Measurements from ENCODE around the gene KIF6. TPM values are rescaled to one million over a fixed set of nuclear protein-coding genes. Genes with fewer than 3 reads are reported as not detected.

KIF6 gene
- 0.16 and 1.3 TPM in 2 replicates for total RNA-seq

DNA sequence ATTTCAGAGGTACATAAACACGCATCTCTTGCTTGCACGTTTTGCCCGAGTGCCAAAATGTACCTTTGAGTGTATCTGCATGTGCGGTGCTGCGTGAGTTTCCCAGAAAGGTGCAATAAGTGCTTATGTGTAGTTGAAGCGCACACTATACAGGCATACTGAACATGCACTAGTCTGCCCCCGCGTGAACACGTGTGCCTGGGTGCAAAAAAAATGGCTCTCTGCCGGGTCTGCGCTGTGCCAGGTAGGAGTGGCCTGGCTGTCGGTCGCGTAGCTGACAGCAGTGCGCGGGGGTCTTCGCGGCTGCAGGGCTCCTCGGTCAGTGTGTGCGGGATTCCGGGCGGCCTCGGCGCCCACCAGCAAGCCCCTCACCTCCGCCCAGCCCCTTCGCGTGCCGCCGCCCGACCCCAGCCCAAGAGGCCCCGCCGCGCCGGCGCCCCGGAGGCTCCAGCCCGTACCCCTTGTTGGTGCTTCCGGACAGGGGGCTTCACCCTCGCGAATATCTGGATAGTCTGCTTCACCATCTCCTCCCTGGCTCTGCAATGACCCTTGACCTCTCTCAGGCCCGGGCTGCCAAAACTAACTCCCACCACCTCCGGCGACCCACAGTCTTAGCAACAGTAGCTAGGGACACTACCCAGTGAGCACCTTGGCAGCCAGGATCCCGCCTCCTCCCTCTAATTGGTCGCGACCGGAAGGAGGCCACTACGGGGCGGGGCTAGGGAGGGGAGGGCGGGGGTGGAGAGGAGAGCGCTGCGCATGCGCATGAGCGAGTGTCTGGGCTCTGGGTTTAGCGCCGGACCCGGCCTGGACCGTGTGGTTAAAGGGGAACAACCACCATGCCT is at the start of gene KIF6:
TSS of gene KIF6 (minus strand) at position 622 of the 845 bp plus-strand sequence. CDS start at position 524, 98 bp downstream.

GRCh38 chr6:39322306-39322850 is 402.8 kb downstream of the KIF6 start, which contains the start of gene KCNK16:
Gene KCNK16 (minus strand): TSS chr6:39322702. CDS start chr6:39322540, 162 bp downstream.

GRCh38 chr6:39314273-39314795 is 410.9 kb downstream of the KIF6 start, which contains the start of gene KCNK17:
Gene KCNK17 (minus strand): TSS chr6:39314419. CDS start chr6:39314320, 99 bp downstream.

Other genes with a start within 250 kb of the KIF6 start
- gene DAAM2, start 67.0 kb upstream of the KIF6 start, total RNA-seq: 1.8 and 5.2 TPM in 2 replicates
- gene MOCS1, start 209.1 kb upstream of the KIF6 start, total RNA-seq: 10.9 and 13.6 TPM in 2 replicates

All from mesangial cell (primary cell).